Measurements from ENCODE around the gene NFASC. TPM values are rescaled to one million over a fixed set of nuclear protein-coding genes. Genes with fewer than 3 reads are reported as not detected.

Gene NFASC
- polyA plus RNA-seq, 3 donors: 0.08 TPM; not detected in 2

DNA sequence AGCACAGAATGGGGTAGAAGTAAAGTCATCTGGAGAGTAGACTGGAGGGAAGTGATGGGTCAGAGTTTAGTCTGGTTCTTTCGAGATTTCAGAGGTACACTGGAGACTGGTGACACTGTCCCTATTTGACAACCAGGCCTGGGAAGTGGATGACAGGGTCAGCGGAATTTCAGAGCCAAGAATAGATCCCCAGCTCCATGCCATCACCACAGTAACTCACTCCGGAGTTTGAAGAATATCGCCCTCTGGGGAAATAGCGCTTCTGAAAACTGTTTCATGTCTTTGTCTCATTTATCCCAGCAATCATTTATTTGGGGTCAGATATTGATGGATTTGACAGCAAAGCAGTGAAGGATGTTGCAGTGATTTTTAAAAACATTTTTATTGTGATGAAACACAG is 7.6 kb upstream of the NFASC start:
- no peaks in the 10 kb centered on the region for H4K20me1 ChIP-seq (ENCODE audit: insufficient read depth, low read length)
- no peaks in the 10 kb centered on the region for H3K4me1 Mint-ChIP-seq
- H3K4me3 Mint-ChIP-seq: no peak overlapping the region
- peaks cover 5 to 27% (median 11%) of the 10 kb centered on the region in 3 donors for H3K27me3 Mint-ChIP-seq (ENCODE audit: low read depth in 3 of 3)
- no peak overlapping the region for H3K27ac Mint-ChIP-seq
- H3K4me3 ChIP-seq (replicated peaks in 1 of 3; ENCODE audit: low read depth in 2 of 3, low read length in 3 of 3): no peak overlapping the region
- no peaks in the 10 kb centered on the region for H3K27me3 ChIP-seq (ENCODE audit: control insufficient read depth in 2 of 2, insufficient read depth in 2 of 2, low read length in 2 of 2)
- H3K36me3 Mint-ChIP-seq: no peaks in the 10 kb centered on the region
- intact Hi-C loops (cut with micrococcal nuclease): no loop called here
- no peaks in the 10 kb centered on the region for H3K79me2 ChIP-seq (ENCODE audit: insufficient read depth, low read length)
- H3K27ac ChIP-seq (ENCODE audit: low read depth in 1 of 2, low read length in 2 of 2): no peak overlapping the region
- no peaks in the 10 kb centered on the region for H3K4me1 ChIP-seq (ENCODE audit: control insufficient read depth in 1 of 2, insufficient read depth in 2 of 2, low read length in 2 of 2)
- WGBS (ENCODE audit: insufficient coverage): no CpG with 5 or more reads among the region's 5 CpGs
- H3K9me3 Mint-ChIP-seq: peaks cover 0 to 5% (median 2%) of the 10 kb centered on the region in 7 donors
- no peak overlapping the region for H3K4me2 ChIP-seq (replicated peaks; ENCODE audit: extremely low read depth, low read length, poor library complexity, severe bottlenecking)
- no peak for DNase-seq
- no peak overlapping the region for H2AFZ ChIP-seq (ENCODE audit: insufficient read depth, low read depth, low read length, poor library complexity, severe bottlenecking)
- no peaks in the 10 kb centered on the region for H3K9me3 ChIP-seq (replicated peaks in 1 of 2; ENCODE audit: control insufficient read depth in 1 of 2, insufficient read depth in 1 of 2, low read length in 2 of 2)
- TF ChIP-seq, protein P1, sequence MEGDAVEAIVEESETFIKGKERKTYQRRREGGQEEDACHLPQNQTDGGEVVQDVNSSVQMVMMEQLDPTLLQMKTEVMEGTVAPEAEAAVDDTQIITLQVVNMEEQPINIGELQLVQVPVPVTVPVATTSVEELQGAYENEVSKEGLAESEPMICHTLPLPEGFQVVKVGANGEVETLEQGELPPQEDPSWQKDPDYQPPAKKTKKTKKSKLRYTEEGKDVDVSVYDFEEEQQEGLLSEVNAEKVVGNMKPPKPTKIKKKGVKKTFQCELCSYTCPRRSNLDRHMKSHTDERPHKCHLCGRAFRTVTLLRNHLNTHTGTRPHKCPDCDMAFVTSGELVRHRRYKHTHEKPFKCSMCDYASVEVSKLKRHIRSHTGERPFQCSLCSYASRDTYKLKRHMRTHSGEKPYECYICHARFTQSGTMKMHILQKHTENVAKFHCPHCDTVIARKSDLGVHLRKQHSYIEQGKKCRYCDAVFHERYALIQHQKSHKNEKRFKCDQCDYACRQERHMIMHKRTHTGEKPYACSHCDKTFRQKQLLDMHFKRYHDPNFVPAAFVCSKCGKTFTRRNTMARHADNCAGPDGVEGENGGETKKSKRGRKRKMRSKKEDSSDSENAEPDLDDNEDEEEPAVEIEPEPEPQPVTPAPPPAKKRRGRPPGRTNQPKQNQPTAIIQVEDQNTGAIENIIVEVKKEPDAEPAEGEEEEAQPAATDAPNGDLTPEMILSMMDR (IDR thresholded peaks at IDR 0.05): no peak
- no peaks in the 10 kb centered on the region for H3K36me3 ChIP-seq (replicated peaks in 1 of 2; ENCODE audit: control insufficient read depth in 1 of 2, insufficient read depth in 2 of 2, low read length in 2 of 2)
- H3K9ac ChIP-seq (ENCODE audit: insufficient read depth, low read length, poor library complexity, severe bottlenecking): no peak overlapping the region

DNA sequence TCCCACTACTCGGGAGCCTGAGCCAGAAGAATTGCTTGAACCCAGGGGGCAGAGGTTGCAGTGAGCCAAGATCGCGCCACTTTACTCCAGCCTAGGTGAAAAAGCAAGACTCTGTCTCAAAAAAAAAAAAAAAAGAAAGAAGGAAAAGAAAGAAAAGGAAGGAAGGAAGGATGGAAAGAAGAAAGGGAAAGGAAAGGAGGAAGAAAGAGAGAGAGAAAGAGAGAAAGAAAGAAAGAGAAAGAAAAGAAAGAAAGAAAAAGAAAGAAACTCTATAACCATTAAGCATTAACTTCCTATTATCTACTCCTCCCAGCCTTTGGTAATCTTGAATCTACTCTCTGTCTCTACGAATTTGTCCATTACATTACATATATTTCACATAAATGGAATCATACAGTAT is 6.9 kb upstream of the NFASC start:
- intact Hi-C loops (cut with micrococcal nuclease): no loop called here
- Mint-ChIP-seq H3K4me1 (no peaks in the 10 kb centered on the region), H3K9me3 (peaks cover 0 to 5% (median 2%) of the 10 kb centered on the region in 7 donors), H3K4me3 (no peak overlapping the region), H3K36me3 (no peaks in the 10 kb centered on the region), H3K27me3 (ENCODE audit: low read depth in 3 of 3) (peaks cover 5 to 25% (median 9%) of the 10 kb centered on the region in 3 donors), H3K27ac (no peak overlapping the region)
- TF ChIP-seq, protein P1 (IDR thresholded peaks at IDR 0.05): no peak
- Histone ChIP-seq H3K9ac (ENCODE audit: insufficient read depth, low read length, poor library complexity, severe bottlenecking) (no peak overlapping the region), H3K4me3 (replicated peaks in 1 of 3; ENCODE audit: low read depth in 2 of 3, low read length in 3 of 3) (no peak overlapping the region), H3K27me3 (ENCODE audit: control insufficient read depth in 2 of 2, insufficient read depth in 2 of 2, low read length in 2 of 2) (no peaks in the 10 kb centered on the region), H3K4me2 (replicated peaks; ENCODE audit: extremely low read depth, low read length, poor library complexity, severe bottlenecking) (no peak overlapping the region), H3K4me1 (ENCODE audit: control insufficient read depth in 1 of 2, insufficient read depth in 2 of 2, low read length in 2 of 2) (no peaks in the 10 kb centered on the region), H3K27ac (ENCODE audit: low read depth in 1 of 2, low read length in 2 of 2) (no peak overlapping the region), H2AFZ (ENCODE audit: insufficient read depth, low read depth, low read length, poor library complexity, severe bottlenecking) (no peak overlapping the region), H3K79me2 (ENCODE audit: insufficient read depth, low read length) (no peaks in the 10 kb centered on the region), H3K36me3 (replicated peaks in 1 of 2; ENCODE audit: control insufficient read depth in 1 of 2, insufficient read depth in 2 of 2, low read length in 2 of 2) (no peaks in the 10 kb centered on the region), H3K9me3 (replicated peaks in 1 of 2; ENCODE audit: control insufficient read depth in 1 of 2, insufficient read depth in 1 of 2, low read length in 2 of 2) (no peaks in the 10 kb centered on the region), H4K20me1 (ENCODE audit: insufficient read depth, low read length) (no peaks in the 10 kb centered on the region)
- no peak for DNase-seq
- WGBS (ENCODE audit: insufficient coverage): no CpG with 5 or more reads among the region's 4 CpGs

Data from CD14-positive monocyte (primary cell).